SKM-1 (cell line): ENCODE results near the gene PCDHGA4.
"Not testable (repeated sequence)": the region's sequence is repeated elsewhere in the genome, so short reads cannot be mapped to it uniquely, and the experiment has no call there.

Experiments
- DNase-seq: peaks from one replicate; lab custom pipeline; 2025; ENCODE audit not compliant: unreplicated experiment; lab: John Stamatoyannopoulos, UW

PCDHGA4 gene

DNA sequence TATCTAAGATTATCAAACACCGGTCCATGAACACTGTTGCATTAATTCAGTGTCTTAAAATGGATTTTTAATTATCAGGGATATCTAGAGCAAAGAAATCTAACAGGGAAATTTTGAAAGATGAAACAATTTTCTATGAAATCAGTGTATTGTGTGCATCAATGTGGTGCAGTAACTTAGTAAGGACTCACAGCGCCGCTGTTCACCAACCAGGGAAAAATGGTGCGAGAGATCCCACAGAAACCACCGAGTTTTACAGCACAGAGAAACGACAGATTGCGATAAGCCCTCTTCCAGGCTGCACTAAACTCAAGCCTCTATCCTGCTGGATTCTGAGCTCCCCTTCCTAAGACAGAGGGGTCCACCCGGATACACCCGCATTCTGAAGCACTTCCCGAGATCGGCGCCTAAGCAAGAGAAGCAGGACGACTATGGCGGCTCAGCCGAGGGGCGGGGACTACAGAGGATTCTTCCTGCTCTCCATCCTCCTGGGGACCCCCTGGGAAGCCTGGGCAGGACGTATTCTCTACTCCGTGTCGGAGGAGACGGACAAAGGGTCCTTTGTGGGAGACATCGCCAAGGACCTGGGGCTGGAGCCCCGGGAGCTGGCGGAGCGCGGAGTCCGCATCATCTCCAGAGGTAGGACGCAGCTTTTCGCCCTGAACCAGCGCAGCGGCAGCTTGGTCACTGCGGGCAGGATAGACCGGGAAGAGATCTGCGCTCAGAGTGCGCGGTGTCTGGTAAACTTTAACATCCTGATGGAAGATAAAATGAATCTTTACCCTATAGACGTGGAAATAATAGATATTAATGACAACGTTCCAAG lies 27.9 kb downstream of the PCDHGA4 start, which contains the start of gene PCDHGA7:
TSS of gene PCDHGA7 (plus strand) at position 274 of the 826 bp plus-strand sequence. CDS start at position 432, 158 bp downstream.
- no peak for DNase-seq

DNA sequence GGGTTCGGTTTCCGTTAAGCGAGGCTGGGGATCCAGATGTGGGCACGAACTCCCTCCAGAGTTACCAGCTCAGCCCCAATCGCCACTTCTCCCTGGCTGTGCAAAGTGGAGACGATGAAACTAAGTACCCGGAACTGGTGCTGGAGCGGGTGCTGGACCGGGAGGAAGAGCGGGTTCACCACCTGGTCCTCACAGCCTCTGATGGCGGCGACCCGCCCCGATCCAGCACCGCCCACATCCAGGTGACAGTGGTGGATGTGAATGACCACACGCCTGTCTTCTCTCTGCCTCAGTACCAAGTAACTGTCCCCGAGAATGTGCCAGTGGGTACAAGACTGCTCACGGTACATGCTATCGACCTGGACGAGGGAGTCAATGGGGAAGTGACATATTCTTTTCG lies 28.5 kb downstream of the PCDHGA4 start:
- no peak for DNase-seq

DNA sequence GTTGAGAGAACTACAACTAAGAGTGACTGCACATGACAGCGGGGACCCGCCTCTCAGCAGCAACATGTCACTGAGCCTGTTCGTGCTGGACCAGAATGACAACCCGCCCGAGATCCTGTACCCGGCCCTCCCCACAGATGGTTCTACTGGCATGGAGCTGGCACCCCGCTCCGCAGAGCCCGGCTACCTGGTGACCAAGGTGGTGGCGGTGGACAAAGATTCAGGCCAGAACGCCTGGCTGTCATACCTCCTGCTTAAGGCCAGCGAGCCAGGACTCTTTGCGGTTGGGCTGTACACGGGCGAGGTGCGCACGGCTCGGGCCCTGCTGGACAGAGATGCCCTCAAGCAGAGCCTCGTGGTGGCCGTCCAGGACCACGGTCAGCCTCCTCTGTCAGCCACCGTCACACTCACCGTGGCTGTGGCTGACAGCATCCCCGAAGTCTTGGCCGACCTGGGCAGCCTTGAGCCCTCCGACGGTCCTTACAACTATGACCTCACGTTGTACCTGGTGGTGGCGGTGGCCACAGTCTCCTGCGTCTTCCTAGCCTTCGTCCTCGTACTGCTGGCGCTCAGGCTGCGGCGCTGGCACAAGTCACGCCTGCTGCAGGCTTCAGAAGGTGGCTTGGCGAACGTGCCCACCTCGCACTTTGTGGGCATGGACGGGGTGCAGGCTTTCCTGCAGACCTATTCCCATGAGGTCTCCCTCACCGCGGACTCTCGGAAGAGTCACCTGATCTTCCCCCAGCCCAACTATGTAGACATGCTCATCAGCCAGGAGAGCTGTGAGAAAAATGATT lies 29.8 kb downstream of the PCDHGA4 start:
- no peak for DNase-seq

DNA sequence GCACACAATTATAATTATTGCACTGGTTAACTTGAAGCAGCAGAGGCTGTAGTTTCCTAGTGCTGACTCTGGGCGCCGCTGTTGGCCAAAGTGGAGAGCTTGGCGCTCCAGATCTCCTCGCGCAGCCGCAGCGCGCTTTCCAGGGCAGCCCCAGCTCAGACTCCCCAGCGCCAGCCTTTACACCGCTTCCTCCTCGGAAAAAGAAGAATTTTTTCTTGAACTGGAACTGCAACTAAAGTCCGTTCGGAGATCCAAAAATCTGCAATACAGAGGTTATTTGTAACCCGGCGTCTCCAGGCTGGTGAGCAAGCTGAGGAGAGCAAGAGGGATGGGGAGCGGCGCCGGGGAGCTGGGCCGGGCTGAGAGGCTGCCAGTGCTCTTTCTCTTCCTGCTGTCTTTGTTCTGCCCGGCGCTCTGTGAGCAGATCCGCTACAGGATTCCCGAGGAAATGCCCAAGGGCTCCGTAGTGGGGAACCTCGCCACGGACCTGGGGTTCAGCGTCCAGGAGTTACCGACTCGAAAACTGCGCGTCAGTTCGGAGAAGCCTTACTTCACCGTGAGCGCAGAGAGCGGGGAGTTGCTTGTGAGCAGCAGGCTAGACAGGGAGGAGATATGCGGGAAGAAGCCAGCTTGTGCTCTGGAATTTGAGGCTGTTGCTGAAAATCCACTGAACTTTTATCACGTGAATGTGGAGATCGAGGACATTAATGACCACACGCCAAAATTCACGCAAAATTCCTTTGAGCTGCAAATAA lies 32.9 kb downstream of the PCDHGA4 start, which contains the start of gene PCDHGB4:
TSS of gene PCDHGB4 (plus strand) at position 142 of the 755 bp plus-strand sequence. CDS start at position 329, 187 bp downstream.
- not testable (repeated sequence) for DNase-seq

DNA sequence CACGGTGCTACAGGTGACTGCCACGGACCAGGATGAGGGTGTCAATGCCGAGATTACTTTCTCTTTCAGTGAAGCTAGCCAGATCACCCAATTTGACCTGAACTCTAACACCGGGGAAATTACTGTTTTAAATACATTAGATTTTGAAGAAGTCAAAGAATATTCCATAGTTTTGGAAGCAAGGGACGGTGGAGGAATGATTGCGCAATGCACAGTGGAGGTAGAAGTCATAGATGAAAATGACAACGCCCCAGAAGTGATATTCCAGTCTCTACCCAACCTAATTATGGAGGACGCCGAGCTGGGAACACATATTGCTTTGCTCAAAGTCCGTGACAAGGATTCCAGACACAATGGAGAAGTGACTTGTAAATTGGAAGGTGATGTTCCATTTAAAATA lies 33.8 kb downstream of the PCDHGA4 start:
- no peak for DNase-seq

DNA sequence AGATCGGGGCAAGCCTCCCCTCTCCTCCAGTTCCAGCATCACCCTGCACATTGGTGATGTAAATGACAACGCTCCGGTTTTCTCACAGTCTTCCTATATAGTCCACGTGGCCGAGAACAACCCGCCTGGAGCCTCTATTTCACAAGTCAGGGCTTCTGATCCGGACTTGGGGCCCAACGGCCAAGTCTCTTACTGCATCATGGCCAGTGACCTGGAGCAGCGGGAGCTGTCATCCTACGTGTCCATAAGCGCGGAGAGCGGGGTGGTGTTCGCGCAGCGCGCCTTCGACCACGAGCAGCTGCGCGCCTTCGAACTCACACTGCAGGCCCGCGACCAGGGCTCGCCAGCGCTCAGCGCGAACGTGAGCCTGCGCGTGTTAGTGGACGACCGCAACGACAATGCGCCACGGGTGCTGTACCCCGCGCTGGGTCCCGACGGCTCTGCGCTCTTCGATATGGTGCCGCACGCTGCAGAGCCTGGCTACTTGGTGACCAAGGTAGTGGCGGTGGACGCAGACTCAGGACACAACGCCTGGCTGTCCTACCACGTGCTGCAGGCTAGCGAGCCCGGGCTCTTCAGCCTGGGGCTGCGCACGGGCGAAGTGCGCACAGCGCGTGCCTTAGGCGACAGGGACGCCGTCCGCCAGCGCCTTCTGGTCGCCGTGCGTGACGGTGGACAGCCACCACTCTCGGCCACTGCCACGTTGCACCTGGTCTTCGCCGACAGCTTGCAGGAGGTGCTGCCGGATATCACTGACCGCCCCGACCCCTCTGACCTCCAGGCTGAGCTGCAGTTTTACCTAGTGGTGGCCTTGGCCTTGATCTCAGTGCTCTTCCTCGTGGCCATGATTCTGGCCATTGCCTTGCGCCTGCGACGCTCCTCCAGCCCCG lies 34.6 kb downstream of the PCDHGA4 start:
- DNase-seq: no peak

DNA sequence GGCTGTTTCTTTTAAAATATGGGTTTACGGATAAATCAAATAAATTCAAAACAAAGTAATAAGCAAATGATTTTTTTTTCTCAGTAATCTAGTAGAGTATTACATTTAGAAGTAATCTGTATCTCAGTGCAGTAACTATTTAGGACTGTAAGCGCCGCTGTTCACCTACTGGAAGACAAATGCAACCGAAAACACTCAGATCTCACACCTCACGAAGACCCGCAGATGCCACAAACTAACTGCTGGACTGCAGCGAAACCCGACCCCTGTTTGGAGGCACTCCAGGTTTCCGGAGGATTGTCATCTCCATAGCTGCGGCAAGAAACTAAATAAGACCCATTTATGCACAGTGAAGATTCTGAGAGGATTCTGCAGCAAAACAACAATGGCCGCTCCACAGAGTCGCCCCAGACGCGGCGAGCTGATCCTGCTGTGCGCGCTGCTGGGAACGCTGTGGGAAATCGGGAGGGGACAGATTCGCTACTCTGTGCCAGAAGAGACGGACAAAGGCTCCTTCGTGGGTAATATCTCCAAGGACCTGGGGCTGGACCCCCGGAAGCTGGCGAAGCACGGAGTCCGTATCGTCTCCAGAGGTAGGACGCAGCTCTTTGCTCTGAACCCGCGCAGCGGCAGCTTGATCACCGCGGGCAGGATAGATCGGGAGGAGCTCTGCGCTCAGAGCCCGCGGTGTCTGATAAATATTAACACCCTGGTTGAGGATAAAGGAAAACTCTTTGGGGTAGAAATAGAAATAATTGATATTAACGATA lies 37.8 kb downstream of the PCDHGA4 start, which contains the start of gene PCDHGA8:
TSS of gene PCDHGA8 (plus strand) at position 205 of the 770 bp plus-strand sequence. CDS start at position 386, 181 bp downstream.
- no peak for DNase-seq

DNA sequence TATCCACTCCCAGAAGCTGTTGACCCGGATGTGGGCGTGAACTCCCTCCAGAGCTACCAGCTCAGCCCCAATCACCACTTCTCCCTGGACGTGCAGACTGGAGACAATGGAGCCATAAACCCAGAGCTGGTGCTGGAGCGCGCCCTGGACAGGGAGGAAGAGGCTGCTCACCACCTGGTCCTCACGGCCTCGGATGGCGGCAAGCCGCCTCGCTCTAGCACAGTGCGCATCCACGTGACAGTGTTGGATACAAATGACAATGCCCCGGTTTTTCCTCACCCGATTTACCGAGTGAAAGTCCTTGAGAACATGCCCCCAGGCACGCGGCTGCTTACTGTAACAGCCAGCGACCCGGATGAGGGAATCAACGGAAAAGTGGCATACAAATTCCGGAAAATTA lies 38.4 kb downstream of the PCDHGA4 start:
- DNase-seq: no peak

DNA sequence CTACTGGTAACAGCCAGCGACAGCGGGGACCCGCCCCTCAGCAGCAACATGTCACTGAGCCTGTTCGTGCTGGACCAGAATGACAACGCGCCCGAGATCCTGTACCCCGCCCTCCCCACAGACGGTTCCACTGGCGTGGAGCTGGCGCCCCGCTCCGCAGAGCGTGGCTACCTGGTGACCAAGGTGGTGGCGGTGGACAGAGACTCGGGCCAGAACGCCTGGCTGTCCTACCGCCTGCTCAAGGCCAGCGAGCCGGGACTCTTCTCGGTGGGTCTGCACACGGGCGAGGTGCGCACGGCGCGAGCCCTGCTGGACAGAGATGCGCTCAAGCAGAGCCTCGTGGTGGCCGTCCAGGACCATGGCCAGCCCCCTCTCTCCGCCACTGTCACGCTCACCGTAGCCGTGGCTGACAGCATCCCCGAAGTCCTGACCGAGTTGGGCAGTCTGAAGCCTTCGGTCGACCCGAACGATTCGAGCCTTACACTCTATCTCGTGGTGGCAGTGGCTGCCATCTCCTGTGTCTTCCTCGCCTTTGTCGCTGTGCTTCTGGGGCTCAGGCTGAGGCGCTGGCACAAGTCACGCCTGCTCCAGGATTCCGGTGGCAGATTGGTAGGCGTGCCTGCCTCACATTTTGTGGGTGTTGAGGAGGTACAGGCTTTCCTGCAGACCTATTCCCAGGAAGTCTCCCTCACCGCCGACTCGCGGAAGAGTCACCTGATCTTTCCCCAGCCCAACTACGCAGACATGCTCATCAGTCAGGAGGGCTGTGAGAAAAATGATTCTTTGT lies 39.8 kb downstream of the PCDHGA4 start:
- not testable (repeated sequence) for DNase-seq

DNA sequence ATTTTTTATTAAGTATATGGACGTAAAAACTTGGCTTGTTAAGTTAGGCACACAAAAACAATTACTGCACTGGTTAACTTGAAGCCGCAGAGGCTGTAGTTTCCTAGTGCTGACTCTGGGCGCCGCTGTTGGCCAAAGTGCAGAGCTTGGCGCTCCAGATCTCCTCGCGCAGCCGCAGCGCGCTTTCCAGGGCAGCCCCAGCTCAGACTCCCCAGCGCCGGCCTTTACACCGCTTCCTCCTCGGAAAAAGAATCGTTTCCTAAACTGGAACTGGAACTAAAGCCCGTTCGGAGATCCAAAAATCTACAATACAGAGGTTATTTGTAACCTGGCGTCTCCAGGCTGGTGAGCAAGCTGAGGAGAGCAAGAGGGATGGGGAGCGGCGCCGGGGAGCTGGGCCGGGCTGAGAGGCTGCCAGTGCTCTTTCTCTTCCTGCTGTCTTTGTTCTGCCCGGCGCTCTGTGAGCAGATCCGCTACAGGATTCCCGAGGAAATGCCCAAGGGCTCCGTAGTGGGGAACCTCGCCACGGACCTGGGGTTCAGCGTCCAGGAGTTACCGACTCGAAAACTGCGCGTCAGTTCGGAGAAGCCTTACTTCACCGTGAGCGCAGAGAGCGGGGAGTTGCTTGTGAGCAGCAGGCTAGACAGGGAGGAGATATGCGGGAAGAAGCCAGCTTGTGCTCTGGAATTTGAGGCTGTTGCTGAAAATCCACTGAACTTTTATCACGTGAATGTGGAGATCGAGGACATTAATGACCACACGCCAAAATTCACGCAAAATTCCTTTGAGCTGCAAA lies 43.1 kb downstream of the PCDHGA4 start, which contains the start of gene PCDHGB5:
TSS of gene PCDHGB5 (plus strand) at position 192 of the 796 bp plus-strand sequence. CDS start at position 373, 181 bp downstream.
- not testable (repeated sequence) for DNase-seq

DNA sequence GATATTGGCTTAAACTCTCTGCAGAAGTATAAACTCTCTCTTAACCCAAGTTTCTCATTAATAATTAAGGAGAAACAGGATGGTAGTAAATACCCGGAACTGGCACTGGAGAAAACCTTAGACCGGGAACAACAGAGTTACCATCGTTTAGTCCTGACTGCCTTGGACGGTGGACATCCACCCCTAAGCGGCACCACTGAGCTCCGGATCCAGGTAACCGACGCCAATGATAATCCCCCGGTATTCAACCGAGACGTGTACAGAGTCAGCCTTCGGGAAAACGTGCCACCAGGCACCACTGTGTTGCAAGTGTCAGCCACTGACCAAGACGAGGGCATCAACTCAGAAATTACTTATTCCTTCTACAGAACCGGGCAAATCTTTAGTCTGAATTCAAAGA lies 43.8 kb downstream of the PCDHGA4 start:
- no peak for DNase-seq

DNA sequence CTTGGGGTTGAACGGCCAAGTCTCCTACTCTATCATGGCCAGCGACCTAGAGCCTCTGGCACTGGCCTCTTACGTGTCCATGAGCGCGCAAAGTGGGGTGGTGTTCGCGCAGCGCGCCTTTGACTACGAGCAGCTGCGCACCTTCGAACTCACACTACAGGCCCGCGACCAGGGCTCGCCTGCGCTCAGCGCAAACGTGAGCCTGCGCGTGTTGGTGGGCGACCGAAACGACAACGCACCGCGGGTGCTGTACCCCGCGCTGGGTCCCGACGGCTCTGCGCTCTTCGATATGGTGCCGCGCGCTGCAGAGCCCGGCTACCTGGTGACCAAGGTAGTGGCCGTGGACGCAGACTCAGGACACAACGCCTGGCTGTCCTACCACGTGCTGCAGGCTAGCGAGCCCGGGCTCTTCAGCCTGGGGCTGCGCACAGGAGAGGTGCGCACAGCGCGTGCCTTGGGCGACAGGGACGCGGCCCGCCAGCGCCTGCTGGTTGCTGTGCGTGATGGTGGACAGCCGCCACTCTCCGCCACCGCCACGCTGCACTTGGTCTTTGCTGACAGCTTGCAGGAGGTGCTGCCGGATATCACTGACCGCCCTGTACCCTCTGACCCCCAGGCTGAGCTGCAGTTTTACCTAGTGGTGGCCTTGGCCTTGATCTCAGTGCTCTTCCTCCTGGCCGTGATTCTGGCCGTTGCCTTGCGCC lies 44.9 kb downstream of the PCDHGA4 start:
- no peak for DNase-seq

DNA sequence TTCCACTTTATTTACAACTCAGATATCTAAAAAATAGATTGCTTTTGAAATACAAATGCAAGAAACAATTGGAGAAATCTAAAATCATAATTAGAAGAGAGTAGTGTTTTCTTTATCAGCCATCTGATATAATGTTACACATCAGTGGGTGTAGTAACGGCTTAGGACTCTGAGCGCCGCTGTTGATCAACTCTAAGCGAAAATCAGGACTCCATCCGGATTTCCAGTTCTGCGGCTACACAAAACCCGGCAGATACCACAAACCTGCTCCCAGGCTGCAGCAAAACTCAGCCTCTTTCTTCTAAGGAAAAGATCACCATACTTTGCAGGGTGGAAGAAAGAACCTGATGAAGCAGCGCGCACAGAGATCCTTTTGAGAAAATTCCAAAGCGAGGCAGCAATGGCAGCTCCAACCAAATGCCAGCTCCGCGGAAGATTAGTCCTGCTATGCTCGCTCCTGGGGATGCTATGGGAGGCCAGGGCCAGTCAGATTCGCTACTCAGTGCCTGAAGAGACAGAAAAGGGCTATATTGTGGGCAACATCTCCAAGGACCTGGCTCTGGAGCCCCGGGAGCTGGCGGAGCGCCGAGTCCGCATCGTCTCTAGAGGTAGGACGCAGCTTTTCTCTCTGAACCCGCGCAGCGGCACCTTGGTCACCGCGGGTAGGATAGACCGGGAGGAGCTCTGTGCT lies 47.9 kb downstream of the PCDHGA4 start, which contains the start of gene PCDHGA9:
TSS of gene PCDHGA9 (plus strand) at position 226 of the 691 bp plus-strand sequence. CDS start at position 401, 175 bp downstream.
- no peak for DNase-seq

DNA sequence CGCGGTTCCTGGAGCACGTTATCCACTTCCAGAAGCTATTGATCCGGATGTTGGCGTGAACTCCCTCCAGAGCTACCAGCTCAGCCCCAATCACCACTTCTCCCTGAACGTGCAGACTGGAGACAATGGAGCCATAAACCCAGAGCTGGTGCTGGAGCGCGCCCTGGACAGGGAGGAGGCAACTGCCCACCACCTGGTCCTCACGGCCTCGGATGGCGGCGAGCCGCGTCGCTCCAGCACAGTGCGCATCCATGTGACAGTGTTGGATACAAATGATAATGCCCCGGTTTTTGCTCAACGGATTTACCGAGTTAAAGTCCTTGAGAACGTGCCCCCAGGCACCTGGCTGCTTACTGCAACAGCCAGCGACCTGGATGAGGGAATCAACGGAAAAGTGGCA lies 48.6 kb downstream of the PCDHGA4 start:
- DNase-seq: no peak
